T-helper 1 cell treated with Interleukin-12 subunit alpha and Interleukin-12 subunit beta and Interleukin-4 antibody, amounts not matched to agents 30 ng/mL and 1 ng/mL, for 36 hours (primary cell): ENCODE results near the gene SAMD4A. TPM values are rescaled to one million over a fixed set of nuclear protein-coding genes. Genes with fewer than 3 reads are reported as not detected.

Experiments
- intact Hi-C: fragments of 100-400 bp; cut with micrococcal nuclease; formaldehyde crosslinking; loops from one replicate; pipeline ENCODE4 v1.15.1; 2024
- total RNA-seq: library from RNA; stranded (reverse); gene quantifications from 2 replicates; pipeline ENCODE4 v1.2.3, GENCODE V29; 2022

The SAMD4A gene
- total RNA-seq, 1 donor from 2014 or later = 0.56 TPM

DNA sequence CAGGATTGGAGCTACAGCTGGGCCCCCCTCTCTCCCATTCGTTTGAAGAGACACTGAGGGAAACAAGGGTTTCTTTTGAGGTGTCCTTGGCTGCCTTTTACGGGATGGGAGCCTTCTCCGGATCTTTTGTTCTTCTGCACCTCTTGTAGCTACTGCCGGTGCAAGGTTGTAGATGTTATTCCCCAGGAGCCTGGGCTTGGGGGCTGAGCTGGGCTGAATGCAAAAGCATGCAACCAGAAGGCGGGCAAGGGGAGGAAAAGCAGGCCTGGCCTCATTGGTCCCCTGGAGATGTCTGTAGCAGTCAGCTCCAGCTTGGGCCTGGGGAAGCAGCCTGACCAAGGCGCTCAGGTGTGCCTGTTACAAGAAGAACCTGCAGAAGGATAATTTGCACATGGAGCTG is 225.4 kb downstream of the SAMD4A start:
- intact Hi-C loops = no loop called here

DNA sequence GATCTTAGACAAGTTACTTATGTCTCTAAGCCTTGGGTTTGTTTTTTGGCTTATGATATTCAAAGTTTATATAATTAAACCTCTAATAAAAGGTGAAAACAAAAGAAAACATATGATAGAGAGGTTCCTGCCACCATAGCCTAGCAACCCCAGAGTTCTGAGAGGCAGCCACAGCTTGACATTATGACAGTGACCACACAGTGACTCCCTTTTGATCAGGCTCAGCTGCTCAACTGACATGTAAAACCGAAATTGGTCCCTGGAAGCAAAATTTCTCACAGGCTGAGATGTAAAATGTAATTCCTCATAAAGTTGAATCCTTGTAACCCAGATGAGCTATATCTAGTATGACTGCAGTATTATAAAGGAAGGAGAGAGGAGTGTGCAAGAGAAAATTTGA is 227.2 kb downstream of the SAMD4A start:
- intact Hi-C loops = no loop called here

DNA sequence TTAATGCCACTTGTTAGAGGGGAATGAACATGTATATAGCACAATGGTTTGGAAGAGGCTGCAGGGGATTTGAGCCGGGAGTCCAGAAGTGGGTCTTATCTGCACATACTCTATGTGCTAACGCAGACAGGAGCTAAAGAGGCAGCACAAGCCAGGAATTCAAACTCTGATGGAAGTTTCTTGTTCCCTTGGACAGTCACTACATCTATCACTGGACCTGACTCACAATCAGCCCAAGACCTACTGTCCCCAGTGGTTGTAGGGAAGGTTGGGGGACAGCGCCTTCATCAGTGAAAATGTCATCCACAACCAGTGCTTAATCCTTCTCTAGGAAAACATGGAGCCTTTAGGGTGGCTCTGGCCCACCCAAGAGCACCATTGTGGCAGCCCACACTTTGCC is 227.9 kb downstream of the SAMD4A start:
- intact Hi-C loops = no loop called here

DNA sequence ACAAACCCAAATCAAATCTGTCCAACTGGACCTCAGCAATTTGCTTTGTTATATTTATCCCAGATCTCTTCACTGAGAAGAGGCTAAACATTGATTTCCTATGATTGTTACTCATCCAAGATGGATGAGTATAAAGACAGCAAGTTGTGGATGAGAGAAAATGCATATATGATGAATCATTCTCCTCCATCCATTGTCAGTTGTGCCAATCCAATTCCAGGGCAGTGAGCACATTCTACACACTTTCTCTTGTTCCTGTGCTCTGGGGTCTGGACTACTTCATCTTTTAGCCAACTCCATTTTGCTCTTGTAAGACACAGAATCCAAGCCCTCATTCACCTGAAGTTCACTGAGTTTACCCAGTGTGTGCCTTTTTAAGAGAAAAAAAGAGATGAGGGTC is 230.0 kb downstream of the SAMD4A start:
- intact Hi-C loops = no loop called here

DNA sequence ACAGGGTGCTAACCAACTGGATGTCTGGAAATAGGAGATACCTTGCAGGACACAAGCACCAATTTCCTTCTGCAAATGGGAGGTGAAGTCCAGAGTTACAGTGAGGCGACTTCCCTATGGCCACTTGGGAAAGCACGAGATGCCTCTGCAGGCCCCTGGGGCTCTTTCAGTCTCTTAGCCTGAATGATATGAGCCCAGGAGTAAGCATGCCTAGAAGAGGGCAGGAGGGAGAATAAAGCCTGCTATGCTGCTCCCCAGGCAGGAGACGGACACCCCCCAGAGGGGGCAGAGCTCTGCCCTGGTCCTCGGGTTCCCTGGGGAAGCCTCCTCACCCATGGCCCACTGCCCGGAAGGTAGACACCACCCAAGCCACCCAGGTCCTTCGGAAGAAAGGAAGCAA is 230.6 kb downstream of the SAMD4A start:
- intact Hi-C loops = no loop called here

DNA sequence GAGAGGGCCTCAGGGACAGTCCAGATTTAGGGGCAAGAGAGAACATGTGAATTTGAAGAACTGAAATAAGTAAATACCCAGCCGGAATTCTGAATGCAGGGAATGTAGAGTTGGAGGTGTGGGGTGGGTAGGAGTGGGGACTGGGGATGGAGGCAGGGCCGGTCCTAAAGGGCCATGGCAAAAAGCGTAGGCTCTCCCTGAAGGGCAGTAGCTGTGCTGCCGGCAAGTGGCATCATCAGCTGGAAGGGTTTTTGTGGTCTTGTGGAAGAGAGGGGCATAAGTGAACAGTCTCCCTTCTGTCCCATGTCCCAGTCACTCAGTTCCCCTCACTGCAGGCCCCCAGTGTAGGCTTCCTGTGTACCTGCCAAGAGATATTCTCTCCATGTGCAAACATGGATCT is 231.1 kb downstream of the SAMD4A start:
- intact Hi-C loops = no loop called here

DNA sequence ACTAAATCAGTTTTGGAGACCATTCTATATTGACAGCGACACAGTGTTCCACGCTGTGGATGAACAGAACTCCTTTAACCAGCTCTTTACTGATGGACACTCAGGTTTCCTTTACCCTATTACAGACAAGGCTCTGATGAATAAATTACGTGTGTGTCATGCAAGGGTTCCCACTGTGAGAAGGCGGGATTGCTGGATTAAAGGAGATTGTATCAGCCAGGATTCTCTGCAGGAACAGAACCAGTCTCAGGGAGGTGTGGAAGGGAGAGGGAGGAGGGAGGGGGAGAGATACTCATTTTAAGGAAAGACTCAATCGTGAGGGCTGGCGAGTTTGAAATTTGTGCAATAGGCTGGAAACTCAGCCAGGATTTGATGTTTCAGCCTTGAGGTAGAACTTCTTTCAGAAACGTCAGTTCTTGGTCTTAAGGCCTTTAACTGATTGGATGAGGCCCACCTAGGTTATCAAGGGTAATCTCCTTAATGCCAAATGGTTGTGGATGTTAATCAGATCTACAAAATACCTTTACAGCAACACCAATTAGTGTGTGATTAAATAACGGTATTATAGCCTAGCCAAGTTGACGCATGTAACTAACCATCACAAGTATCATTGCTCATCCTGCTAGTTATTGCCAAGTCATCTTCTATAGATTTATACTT is 231.7 kb downstream of the SAMD4A start:
- intact Hi-C loops = no loop called here

DNA sequence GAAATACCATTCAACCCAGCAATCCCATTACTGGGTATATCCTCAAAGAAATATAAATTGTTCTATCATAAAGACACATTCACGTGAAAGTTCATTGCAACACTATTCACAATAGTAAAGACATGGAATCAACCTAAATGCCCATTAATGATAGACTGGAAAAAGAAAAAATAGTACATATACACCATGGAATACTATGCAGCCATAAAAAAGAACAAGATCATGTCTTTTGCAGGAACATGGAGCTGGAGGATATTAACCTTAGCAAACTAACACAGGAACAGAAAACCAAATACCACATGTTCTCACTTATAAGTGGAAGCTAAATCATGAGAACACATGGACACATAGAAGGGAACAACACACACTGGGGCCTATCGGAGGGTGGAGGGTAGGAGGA is 234.6 kb downstream of the SAMD4A start:
- intact Hi-C loops = loop anchor here (10.0 kb wide), 1 partner anchor 1267 kb away; no protein-coding TSS in a partner anchor

DNA sequence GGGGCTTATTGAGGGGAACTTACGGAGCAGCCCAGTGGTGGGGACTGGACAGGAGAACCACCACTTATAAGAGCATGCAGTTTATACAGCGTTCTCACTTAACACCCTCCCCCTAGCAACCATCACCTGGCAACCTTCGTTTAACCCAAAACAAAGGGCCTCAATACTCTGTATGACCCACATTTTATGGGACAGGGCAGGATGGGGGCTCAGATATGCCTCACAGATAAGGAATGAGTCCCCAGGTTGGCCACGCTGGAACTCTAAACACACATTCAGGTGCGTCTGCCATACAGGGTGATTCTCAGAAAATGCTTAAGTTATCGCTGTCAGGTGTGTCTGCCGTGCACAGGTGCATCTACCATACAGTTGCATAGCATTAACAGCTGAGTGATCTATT is 236.5 kb downstream of the SAMD4A start:
- intact Hi-C loops = loop anchor here (10.0 kb wide), 1 partner anchor 1269 kb away; no protein-coding TSS in a partner anchor

DNA sequence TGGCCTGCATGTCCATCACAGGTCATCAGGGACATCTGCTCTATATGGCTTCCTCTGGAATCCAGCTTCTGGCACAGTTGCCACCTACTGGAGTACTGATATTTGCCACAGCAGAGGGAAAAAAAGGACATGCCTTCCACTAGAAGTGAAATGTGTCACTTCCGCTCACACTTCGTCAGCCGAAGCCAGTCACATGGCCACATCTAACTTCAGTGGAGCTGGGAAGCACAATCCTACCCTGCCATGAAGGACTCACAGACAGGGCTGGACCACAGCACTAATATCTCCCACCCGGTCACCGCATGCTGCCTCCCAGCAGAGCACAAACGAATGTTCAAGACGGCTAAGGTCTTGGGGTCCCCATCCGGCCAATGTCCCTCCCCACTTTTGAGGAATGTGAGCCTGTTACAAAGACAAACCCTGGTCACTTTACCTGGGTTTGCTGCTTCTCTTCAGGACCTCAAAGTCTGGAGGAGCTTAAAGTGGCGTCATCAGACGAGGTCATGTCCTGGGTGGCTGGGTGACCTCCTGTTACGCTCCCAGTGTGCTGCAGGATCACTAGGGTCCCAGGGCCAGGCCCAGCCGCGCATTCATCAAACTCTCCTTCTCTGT is 237.1 kb downstream of the SAMD4A start:
- intact Hi-C loops = loop anchor here (10.0 kb wide), 1 partner anchor 1269 kb away; no protein-coding TSS in a partner anchor

DNA sequence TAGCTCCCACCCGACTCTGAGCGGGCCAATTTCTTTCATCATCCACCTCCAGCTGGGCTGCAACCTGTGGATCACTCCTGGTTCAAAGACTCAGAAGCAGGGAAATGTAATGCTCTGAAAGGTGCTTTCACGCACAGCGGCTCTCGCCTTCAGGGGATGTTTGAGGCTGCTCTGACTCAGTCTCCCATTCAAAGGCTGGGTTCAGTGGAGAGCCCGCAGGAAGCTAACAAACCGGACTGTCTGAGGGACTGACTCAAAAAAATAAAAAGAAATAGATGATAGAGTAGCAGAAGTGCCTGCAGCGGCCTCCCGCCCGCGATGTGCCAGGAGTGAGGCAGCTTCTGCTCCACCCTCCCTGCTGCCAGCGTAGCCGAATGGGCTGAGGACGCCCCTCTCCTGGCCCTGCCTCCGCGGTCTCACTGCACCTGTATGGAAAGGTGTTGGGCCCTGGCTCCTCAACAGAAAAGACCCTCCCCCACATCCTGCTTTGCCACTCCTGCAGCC is 237.7 kb downstream of the SAMD4A start:
- intact Hi-C loops = loop anchor here (10.0 kb wide), 1 partner anchor 1270 kb away; no protein-coding TSS in a partner anchor

DNA sequence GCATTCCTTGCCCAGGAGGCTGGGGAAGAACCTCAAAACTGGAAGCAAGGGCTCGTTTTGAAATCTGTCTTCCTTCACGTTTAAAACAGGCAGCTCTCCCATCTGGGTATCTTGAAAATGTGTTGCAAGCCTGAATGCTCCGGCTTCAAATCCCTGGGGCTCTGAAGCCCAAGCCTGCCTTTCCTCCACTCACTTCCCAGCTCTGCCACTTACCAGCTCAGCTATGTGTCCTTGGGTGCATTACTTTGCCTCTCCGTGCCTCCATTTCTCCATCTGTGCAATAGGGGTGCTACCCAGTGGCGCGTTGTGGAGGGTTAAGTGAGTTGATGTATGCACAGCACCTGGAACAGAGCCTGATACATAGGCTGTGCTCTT is 238.1 kb downstream of the SAMD4A start:
- intact Hi-C loops = loop anchor here (10.0 kb wide), 1 partner anchor 1270 kb away; no protein-coding TSS in a partner anchor

DNA sequence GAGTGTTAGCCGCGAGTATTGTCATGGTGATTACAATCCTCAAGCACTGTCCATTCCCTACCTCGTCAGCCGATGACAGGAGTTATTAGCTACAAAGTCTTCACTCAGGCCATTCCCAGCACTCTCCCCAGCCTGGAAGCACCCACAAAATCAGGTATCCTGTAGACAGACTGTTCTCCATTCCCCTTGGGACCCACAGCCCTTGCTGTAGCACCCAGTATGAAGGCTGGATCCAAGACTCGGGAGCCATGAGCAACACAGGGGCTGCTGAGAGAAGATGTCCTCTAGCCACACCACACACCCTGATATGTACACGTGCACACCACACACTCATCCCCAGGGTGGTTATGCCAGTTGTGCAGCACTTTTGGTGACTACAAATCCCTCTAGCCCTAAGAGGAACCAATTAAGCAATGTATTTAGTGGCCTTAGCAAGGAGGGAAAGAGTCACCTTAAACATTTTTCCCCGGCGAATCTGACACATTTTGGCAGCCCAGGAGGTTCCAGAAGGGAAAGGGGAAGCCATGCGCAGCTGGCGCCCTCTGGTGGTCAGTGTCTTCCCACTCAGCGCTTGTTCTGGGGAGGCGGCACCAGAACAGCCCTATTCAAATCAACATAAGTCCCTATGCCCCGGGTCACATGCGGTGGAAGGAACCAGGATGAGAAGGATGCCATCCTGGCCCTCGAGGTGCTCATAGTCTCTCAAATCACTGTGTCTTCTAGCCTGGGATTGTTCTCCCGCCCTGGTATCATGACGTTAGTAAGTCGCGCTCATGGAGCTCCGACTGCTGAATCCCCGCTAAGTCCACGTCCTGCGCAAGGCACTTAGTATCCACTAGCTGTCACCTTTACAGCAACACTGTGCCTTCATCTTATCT is 238.8 kb downstream of the SAMD4A start:
- intact Hi-C loops = loop anchor here (1.0 to 10.0 kb wide), 3 partner anchors 32 to 1271 kb away; no protein-coding TSS in a partner anchor

DNA sequence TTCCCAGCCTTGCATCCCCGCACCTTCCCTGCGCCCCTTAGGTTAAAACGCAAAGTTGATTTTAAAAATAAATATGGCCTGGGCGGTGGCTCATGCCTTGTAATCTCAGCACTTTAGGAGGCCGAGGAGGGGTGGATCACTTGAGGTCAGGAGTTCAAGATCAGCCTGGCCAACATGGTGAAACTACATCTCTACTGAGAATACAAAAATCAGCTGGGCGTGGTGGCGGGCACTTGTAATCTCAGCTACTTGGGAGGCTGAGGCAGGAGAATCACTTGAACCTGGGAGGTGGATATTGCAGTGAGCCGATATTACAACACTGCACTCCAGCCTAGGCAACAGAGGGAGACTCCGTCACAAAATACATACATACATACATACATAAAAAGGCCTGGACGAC is 239.7 kb downstream of the SAMD4A start:
- intact Hi-C loops = loop anchor here (1.0 to 10.0 kb wide), 3 partner anchors 33 to 1272 kb away; no protein-coding TSS in a partner anchor

DNA sequence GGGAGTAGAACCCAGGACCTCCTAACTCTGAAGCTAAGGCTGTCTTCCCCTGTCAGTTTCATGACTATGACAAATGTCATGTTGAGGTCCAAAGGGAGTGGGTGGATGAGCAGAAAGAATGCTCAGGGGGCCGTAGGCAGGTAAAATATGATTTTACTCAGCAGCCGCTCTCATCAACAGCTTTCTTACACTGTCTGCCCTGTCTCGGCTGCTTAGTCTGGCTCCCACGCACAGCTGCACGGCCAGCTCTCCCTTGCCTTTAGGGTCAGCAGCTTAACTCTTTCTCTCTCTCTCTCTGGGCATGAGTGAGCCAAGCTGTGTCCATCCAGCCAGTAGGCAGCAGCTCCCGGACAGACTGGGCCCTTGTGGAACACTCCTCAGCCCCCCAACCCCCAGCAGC is 240.5 kb downstream of the SAMD4A start:
- intact Hi-C loops = loop anchor here (10.0 kb wide), 1 partner anchor 1273 kb away; no protein-coding TSS in a partner anchor

DNA sequence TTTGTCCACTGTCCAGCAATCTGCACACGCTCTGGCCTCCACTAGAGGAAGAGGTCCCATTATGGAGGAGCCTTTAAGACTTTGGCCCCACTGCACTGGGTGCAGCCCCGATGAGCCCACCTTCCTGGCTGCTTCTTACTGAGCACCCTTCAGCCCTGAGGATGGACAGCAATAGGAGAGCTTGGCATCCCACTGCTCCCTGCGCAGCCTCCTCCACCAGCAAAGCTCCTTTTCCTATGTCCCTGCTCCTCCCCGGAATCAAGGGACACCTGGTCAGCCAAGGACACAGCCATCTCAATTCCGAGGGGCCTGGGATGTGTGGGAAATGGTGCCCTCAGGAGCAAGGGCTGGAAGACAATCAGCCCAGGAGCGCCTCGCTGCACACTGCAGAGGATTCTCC is 241.0 kb downstream of the SAMD4A start:
- intact Hi-C loops = loop anchor here (10.0 kb wide), 1 partner anchor 1273 kb away; no protein-coding TSS in a partner anchor

DNA sequence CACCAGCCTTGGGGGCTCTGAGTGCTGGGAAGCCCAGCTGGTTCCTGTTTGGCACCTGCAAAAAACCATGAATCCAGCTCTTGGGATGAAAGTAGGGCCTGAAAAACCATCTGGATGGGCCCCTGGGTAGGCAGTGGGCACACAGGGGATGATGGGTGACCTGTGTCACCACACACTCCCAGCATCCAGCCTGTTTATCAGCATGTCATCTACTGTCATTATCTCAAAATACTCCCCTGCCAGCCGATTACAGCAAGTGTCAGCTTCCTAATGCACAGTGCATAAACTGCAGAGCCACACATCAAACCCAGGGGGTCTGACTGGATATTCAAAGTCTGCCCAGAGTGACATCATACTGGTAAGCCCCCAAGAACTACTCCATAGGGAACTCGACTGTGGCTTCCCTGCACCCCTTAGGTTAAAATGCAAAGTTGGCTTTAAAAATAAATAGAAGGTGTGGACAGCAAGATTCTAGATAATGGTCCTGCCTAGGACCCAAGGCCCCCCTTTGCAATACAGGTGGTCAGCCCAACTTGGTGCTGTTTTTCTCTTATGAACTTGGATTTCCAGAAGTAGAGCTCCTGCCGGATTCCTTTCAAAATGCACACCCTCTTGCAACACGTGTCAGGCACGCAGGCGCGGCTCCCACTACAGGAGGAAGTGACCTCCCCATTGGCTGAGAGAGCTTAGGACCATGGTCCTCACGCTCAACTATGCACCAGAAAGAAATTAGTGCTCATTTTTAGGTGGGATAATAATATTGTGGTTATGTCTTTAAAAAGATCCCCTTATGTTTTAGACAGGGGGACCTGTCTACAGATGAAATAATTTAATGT is 241.6 kb downstream of the SAMD4A start:
- intact Hi-C loops = loop anchor here (10.0 kb wide), 1 partner anchor 1274 kb away; no protein-coding TSS in a partner anchor

DNA sequence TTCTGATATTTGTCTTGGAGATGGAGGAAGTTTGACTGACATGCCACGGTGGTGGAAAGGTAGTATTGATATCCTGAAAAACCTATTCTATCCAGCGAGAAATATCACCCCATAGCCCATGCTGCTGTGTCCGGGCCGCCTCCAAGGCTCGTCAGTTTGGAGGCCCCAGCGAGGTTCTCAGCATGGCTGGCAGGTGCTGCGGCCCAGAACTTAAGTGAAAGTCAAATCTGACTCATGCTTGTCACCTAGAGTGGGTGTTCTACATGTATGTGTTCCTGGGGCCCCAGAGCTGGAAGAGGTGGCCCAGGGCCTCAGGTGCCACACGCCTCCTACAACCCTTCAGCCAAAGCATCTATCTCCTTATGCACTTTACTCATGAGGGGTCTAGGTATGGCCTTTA is 242.8 kb downstream of the SAMD4A start:
- intact Hi-C loops = loop anchor here (10.0 kb wide), 1 partner anchor 1275 kb away; no protein-coding TSS in a partner anchor

DNA sequence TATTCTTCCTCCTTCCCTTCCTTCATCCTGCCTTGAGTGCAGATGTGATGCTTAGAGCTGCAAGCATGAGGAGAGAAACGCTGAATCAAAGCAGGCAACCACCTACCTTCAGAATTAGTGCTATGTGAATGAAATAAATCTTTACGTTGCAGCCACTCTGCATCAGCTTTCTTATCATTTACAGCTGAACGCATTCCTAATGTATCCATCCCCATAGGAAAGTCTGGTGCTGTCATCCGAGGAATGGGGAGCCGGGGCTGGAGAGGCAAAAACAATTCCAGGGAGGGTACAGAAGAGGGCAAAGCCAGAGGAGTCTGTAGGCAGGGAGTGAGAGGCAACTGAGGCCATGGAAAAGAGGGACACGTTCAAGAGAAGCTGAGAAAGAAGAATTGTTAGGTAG is 245.7 kb downstream of the SAMD4A start:
- intact Hi-C loops = no loop called here

DNA sequence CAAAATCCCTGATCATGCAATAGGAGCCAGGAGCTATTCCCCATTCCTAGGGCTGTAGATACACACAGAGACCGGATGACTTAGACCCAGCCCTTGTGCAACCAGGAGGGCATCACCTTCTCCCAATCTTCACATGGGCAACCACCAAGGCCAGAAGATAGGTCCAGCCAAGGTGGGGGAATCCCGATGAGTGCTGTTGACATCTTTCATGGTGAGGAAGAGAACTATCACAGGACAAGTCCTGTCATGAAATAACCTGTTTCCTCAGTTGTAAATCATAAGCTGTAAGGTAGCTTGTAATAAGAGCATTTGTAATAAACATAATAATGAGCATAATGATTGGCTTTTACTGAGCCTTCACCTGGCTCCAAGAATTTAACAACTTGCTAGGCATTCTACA is 246.2 kb downstream of the SAMD4A start:
- intact Hi-C loops = no loop called here
